IMR-90 (cell line): ENCODE measurements around the gene CEBPG. TPM values are rescaled to one million over a fixed set of nuclear protein-coding genes. Genes with fewer than 3 reads are reported as not detected.

ENCODE experiments used
- ATAC-seq: fragments of 200-7000 bp; cut with Tn5 transposase; 2 replicates; pipeline ENCODE4 v1.9.1; 2020; ENCODE audit warnings: low read depth, mild to moderate bottlenecking, moderate library complexity
- BruUV-seq: library from RNA; stranded (reverse); fragments of 400-500 nt; replicated peaks from 2 replicates; lab custom pipeline; 2021; lab: Mats Ljungman, UMichigan
- CTCF ChIA-PET: fragments of 300-600 bp; formaldehyde crosslinking; extraction: SDS; loops from one replicate; lab custom pipeline; 2021; ENCODE audit warnings: antibody characterized with exemption; lab: Yijun Ruan, JAX
- POLR2A ChIA-PET: fragments of 300-600 bp; sonication (Branson Sonifier 250); formaldehyde crosslinking; loops from one replicate; lab custom pipeline; 2022; ENCODE audit warnings: antibody characterized with exemption; ENCODE audit not compliant: unreplicated experiment; lab: Charles Lee
- DNase-seq: peaks from one replicate; pipeline ENCODE4 v3.0.0; 2013
- H2AFZ ChIP-seq: replicated peaks from 2 replicates; pipeline ENCODE3; 2013; ENCODE audit warnings: low read length, mild to moderate bottlenecking; ENCODE audit not compliant: poor library complexity
- H2AK5ac ChIP-seq: 2 replicates; pipeline ENCODE4 v1.6.1; 2013; ENCODE audit warnings: low read depth, low read length, inconsistent platforms
- H2AK9ac ChIP-seq: replicated peaks from 2 replicates; pipeline ENCODE3; 2013; ENCODE audit warnings: mild to moderate bottlenecking, low read depth, low read length, moderate library complexity; ENCODE audit not compliant: poor library complexity
- H2BK120ac ChIP-seq: 2 replicates; pipeline ENCODE4 v1.6.1; 2013; ENCODE audit warnings: low read depth, low read length, inconsistent platforms
- H2BK15ac ChIP-seq: 3 replicates; pipeline ENCODE4 v1.6.1; 2013; ENCODE audit warnings: low read depth, low read length, inconsistent platforms
- H2BK20ac ChIP-seq: 2 replicates; pipeline ENCODE4 v1.6.1; 2013; ENCODE audit warnings: low read depth, mild to moderate bottlenecking, inconsistent platforms, low read length, moderate library complexity
- H2BK5ac ChIP-seq: 2 replicates; pipeline ENCODE4 v1.6.1; 2013; ENCODE audit warnings: mild to moderate bottlenecking, low read depth, low read length, inconsistent platforms; ENCODE audit not compliant: poor library complexity, severe bottlenecking
- H3K14ac ChIP-seq: replicated peaks from 2 replicates; pipeline ENCODE4 v1.6.1; 2013; ENCODE audit warnings: low read depth, low read length, inconsistent platforms
- H3K18ac ChIP-seq: 2 replicates; pipeline ENCODE4 v1.6.1; 2013; ENCODE audit warnings: low read depth, low read length, control low read depth
- H3K23ac ChIP-seq: 2 replicates; pipeline ENCODE4 v1.6.1; 2013; ENCODE audit warnings: low read depth, low read length, inconsistent platforms
- H3K27ac ChIP-seq: 2 replicates; pipeline ENCODE4 v1.5.1; 2013; ENCODE audit warnings: mild to moderate bottlenecking, control low read depth, low read length; ENCODE audit not compliant: insufficient read depth
- H3K27me3 ChIP-seq: 2 replicates; pipeline ENCODE4 v1.6.1; 2013; ENCODE audit warnings: low read length; ENCODE audit not compliant: control insufficient read depth, insufficient read depth
- H3K36me3 ChIP-seq: 2 replicates; pipeline ENCODE4 v1.6.1; 2013; ENCODE audit warnings: low read length, mixed read lengths; ENCODE audit not compliant: control insufficient read depth, insufficient read depth
- H3K4ac ChIP-seq: 2 replicates; pipeline ENCODE4 v1.6.1; 2013; ENCODE audit warnings: low read depth, low read length, inconsistent platforms
- H3K4me1 ChIP-seq: 2 replicates; pipeline ENCODE4 v1.6.1; 2013; ENCODE audit warnings: low read length, mixed read lengths; ENCODE audit not compliant: control insufficient read depth, insufficient read depth
- H3K4me2 ChIP-seq: 2 replicates; pipeline ENCODE4 v1.6.1; 2013; ENCODE audit warnings: low read depth, mild to moderate bottlenecking, control low read depth, low read length, moderate library complexity
- H3K4me3 ChIP-seq: 2 replicates; pipeline ENCODE4 v1.5.1; 2013; ENCODE audit warnings: low read depth, mild to moderate bottlenecking, control low read depth, low read length, moderate library complexity; ENCODE audit not compliant: insufficient read depth
- H3K56ac ChIP-seq: 2 replicates; pipeline ENCODE4 v1.6.1; 2013; ENCODE audit warnings: low read length, inconsistent platforms; ENCODE audit not compliant: insufficient read depth; ENCODE audit errors: extremely low read depth
- H3K79me1 ChIP-seq, 2 experiments: 2 replicates each; pipeline ENCODE4 v1.6.1; 2013; ENCODE audit warnings: low read length in 2 of 2, inconsistent platforms in 1 of 2, low read depth in 1 of 2
- H3K9ac ChIP-seq: 2 replicates; pipeline ENCODE4 v1.6.1; 2013; ENCODE audit warnings: low read depth, low read length, control low read depth
- H3K9me1 ChIP-seq: 2 replicates; pipeline ENCODE4 v1.6.1; 2013; ENCODE audit warnings: low read length, inconsistent platforms; ENCODE audit not compliant: insufficient read depth
- H3K9me3 ChIP-seq: 2 replicates; pipeline ENCODE4 v1.6.1; 2013; ENCODE audit warnings: low read length; ENCODE audit not compliant: control insufficient read depth, insufficient read depth
- H4K20me1 ChIP-seq: 2 replicates; pipeline ENCODE4 v1.6.1; 2013; ENCODE audit warnings: low read length, inconsistent platforms; ENCODE audit not compliant: insufficient read depth
- H4K5ac ChIP-seq: 2 replicates; pipeline ENCODE4 v1.6.1; 2013; ENCODE audit warnings: mild to moderate bottlenecking, low read depth, low read length, control low read depth
- H4K8ac ChIP-seq, 2 experiments: 2 replicates each; pipeline ENCODE4 v1.6.1; 2013; ENCODE audit warnings: low read depth in 2 of 2, low read length in 2 of 2, control low read depth in 1 of 2, inconsistent platforms in 1 of 2
- H4K91ac ChIP-seq: 2 replicates; pipeline ENCODE4 v1.6.1; 2013; ENCODE audit warnings: low read depth, low read length, inconsistent platforms; ENCODE audit not compliant: insufficient read depth
- BHLHE40 ChIP-seq: fragments of 150-350 bp; IDR thresholded peaks from 2 replicates; pipeline ENCODE4 v1.6.1; 2016; ENCODE audit warnings: mild to moderate bottlenecking, low read depth, low read length
- CTCF ChIP-seq: conservative IDR thresholded peaks from 2 replicates; pipeline ENCODE4 v1.5.1; 2012; ENCODE audit warnings: mild to moderate bottlenecking, low read depth, low read length, improper control_type of control experiment
- ELK1 ChIP-seq: fragments of 150-350 bp; IDR thresholded peaks from 2 replicates; pipeline ENCODE4 v1.6.1; 2016; ENCODE audit warnings: low read depth, mild to moderate bottlenecking, low read length, moderate library complexity, borderline replicate concordance
- FOS ChIP-seq: fragments of 150-350 bp; IDR thresholded peaks from 2 replicates; pipeline ENCODE4 v1.6.1; 2016; ENCODE audit warnings: low read depth, low read length
- MAFK ChIP-seq: IDR thresholded peaks from 2 replicates; pipeline ENCODE4 v1.6.1; 2012; ENCODE audit warnings: low read depth, low read length, improper control_type of control experiment
- MXI1 ChIP-seq: IDR thresholded peaks from 2 replicates; pipeline ENCODE4 v1.6.1; 2012; ENCODE audit warnings: low read depth, mild to moderate bottlenecking, low read length, moderate library complexity, borderline replicate concordance
- NFE2L2 ChIP-seq: fragments of 150-350 bp; IDR thresholded peaks from 2 replicates; pipeline ENCODE4 v1.6.1; 2016; ENCODE audit warnings: low read depth, mild to moderate bottlenecking, low read length
- POLR2A ChIP-seq: IDR thresholded peaks from 2 replicates; pipeline ENCODE4 v1.6.1; 2012; ENCODE audit warnings: mild to moderate bottlenecking, low read depth, low read length
- RAD21 ChIP-seq: IDR thresholded peaks from 2 replicates; pipeline ENCODE4 v1.6.1; 2012; ENCODE audit warnings: low read length, improper control_type of control experiment
- RCOR1 ChIP-seq: IDR thresholded peaks from 2 replicates; pipeline ENCODE4 v1.6.1; 2012; ENCODE audit warnings: mild to moderate bottlenecking, low read length, improper control_type of control experiment; ENCODE audit not compliant: insufficient replicate concordance
- SMC3 ChIP-seq: fragments of 150-350 bp; IDR thresholded peaks from 2 replicates; pipeline ENCODE4 v1.6.1; 2016; ENCODE audit warnings: low read depth, mild to moderate bottlenecking, antibody characterized with exemption, low read length, moderate library complexity
- WGBS, 2 experiments: methylation state at CpG; one replicate each; pipeline versions ENCODE4 v1.1.5 to v1.1.7; 2013; ENCODE audit warnings: missing lambda C conversion rate in 2 of 2; ENCODE audit not compliant: insufficient read length in 1 of 2; ENCODE audit errors: extremely low coverage in 2 of 2; 5-methylcytosine and 5-hydroxymethylcytosine counted together
- dilution Hi-C: fragments of 300-500 bp; cut with HindIII; formaldehyde crosslinking; loops from one replicate; pipeline ENCODE4 v1.14.3; 2018; ENCODE audit warnings: low sequenced_read_pairs; ENCODE audit not compliant: unreplicated experiment
- in situ Hi-C: fragments of 300-500 bp; cut with MboI; formaldehyde crosslinking; loops from 3 replicates; pipeline ENCODE4 v1.14.3; 2019; ENCODE audit warnings: low sequenced_read_pairs, inconsistent platforms, mixed read lengths
- intact Hi-C: fragments of 100-400 bp; cut with micrococcal nuclease; formaldehyde crosslinking; loops from 2 replicates; pipeline ENCODE4 v1.10.0; 2022
- polyA plus RNA-seq, 3 experiments: library from polyadenylated mRNA; depleted of rRNA; stranded (reverse); fragments of >200 nt; gene quantifications; 2 replicates each; pipeline ENCODE4 v1.2.3, GENCODE V29; 2012; ENCODE audit warnings: low replicate concordance in 1 of 3
- total RNA-seq: library from RNA; depleted of rRNA; stranded (reverse); fragments of >200 nt; gene quantifications from 2 replicates; pipeline ENCODE4 v1.2.3, GENCODE V29; 2012

The CEBPG gene
- total and polyA plus RNA-seq, 2 of the 4 experiments (the other 2 are of a cell fraction), result 9.2 to 14.3 TPM

DNA sequence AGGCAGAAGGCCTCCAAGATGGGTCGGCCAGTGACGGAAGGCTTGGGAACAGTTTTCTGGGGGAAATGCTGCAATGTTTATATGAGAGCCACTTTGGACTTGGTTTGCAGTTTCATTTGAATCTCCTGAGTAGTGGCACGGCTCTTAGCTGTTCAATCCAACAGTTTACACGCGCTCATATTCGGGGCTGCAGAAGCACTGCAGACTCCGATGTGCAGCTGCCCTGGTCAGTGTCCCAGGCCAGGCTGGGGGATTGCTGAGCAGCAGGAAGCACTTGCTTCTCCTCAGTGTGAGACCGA, 31.7 kb downstream of the CEBPG start:
- no peak overlapping the region for H4K5ac ChIP-seq
- H3K4ac ChIP-seq, result no peak overlapping the region
- no peak overlapping the region for H2BK20ac ChIP-seq
- no peak overlapping the region for H3K9ac ChIP-seq
- WGBS, 2 experiments, result 66% methylated on average over 6 of the region's 8 CpGs; no CpG with 5 or more reads in 1 of the 2 experiments
- no peaks in the 10 kb centered on the region for H3K36me3 ChIP-seq
- intact Hi-C loops (no loop called here), dilution Hi-C loops (no loop called here), in situ Hi-C loops (loop anchor here (5.0 kb wide), 1 partner anchor 168 kb away; no protein-coding TSS in a partner anchor)
- H2BK15ac ChIP-seq, result no peak overlapping the region
- no peak overlapping the region for H2BK5ac ChIP-seq
- no peak overlapping the region for H4K91ac ChIP-seq
- H3K4me2 ChIP-seq, result no peak overlapping the region
- ATAC-seq (no peak), DNase-seq (no peak)
- H4K20me1 ChIP-seq, result no peaks in the 10 kb centered on the region; the same call in 1 of the 2 replicates
- no peak overlapping the region for H3K18ac ChIP-seq
- no peak overlapping the region for H3K23ac ChIP-seq
- TF ChIP-seq MXI1, result no peak
- TF ChIP-seq RCOR1, result no peak
- no peak for TF ChIP-seq ELK1
- no peak for TF ChIP-seq NFE2L2
- no peak for TF ChIP-seq BHLHE40
- TF ChIP-seq FOS, result no peak
- no peak for TF ChIP-seq POLR2A
- TF ChIP-seq SMC3, result no peak
- TF ChIP-seq CTCF, result no peak
- no peak for TF ChIP-seq RAD21
- no peak for TF ChIP-seq MAFK
- H3K27ac ChIP-seq, result no peak overlapping the region
- no peak overlapping the region for H2AK5ac ChIP-seq
- no peak overlapping the region for H2AK9ac ChIP-seq
- H3K27me3 ChIP-seq, result no peaks in the 10 kb centered on the region
- BruUV-seq, result no TSS peak
- H4K8ac ChIP-seq, result no peak overlapping the region
- no peak overlapping the region for H2BK120ac ChIP-seq
- H3K79me1 ChIP-seq, result no peaks in the 10 kb centered on the region
- CTCF ChIA-PET, result interaction anchor here (0.6 kb wide), 1 partner anchor 259 kb away, joined by 4 read pairs; no protein-coding TSS in a partner anchor
- H3K14ac ChIP-seq, result no peak overlapping the region
- no peaks in the 10 kb centered on the region for H3K4me1 ChIP-seq
- POLR2A ChIA-PET, result no interaction called here
- no peak overlapping the region for H2AFZ ChIP-seq
- no peak overlapping the region for H3K4me3 ChIP-seq
- H3K56ac ChIP-seq, result no peak overlapping the region
- no peaks in the 10 kb centered on the region for H3K9me3 ChIP-seq
- no peaks in the 10 kb centered on the region for H3K9me1 ChIP-seq
